22Rv1 (cell line): Measurements from ENCODE around the gene SPAG6.

Experiments used
- CTCF ChIP-seq: fragments of 450-650 bp; IDR thresholded peaks from 2 replicates; pipeline ENCODE4 v1.5.1; 2017; ENCODE audit warnings: mild to moderate bottlenecking
- ZFX ChIP-seq: fragments of 450-650 bp; IDR thresholded peaks from 2 replicates; pipeline ENCODE4 v1.6.1; 2017; ENCODE audit warnings: antibody characterized with exemption, borderline replicate concordance

GRCh38 chr10:22386503-22386902, 41.2 kb downstream of the SPAG6 start:
- TF ChIP-seq CTCF (no peak), ZFX (no peak)
